ENCODE measurements around the gene ITGBL1. TPM values are rescaled to one million over a fixed set of nuclear protein-coding genes. Genes with fewer than 3 reads are reported as not detected.

ITGBL1 gene
- total RNA-seq, 2 experiments from 2014 or later = not detected

DNA sequence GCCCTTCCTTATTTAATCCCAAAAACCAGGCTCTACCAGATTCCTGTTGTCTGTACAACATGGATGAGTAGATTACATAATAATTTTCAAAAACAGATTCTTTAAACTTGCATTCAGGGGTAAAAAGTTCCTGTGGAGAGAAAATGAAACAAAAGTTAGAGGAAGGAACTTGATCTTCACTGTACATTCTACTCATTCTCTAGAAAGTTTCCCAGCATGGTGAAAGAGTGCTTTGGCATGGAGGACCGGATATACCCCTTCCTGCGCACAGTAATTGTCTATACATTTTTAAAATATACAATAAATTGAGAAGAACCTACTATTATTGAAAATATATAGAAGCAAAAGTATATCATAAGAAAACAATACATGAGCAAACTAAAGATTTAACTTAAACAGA is 274.2 kb downstream of the ITGBL1 start:
- no peaks in the 10 kb centered on the region for H3K79me2 ChIP-seq (ENCODE audit: insufficient read depth, low read depth, low read length)
- H4K20me1 ChIP-seq (ENCODE audit: insufficient read depth, low read length) = no peaks in the 10 kb centered on the region
- intact Hi-C loops (cut with micrococcal nuclease; ENCODE audit: unreplicated experiment) = no loop called here
- no peak overlapping the region for H2AFZ ChIP-seq (ENCODE audit: low read length)
- ChIA-PET CTCF (ENCODE audit: unreplicated experiment) (no interaction called here), POLR2A (no interaction called here)
- no peaks in the 10 kb centered on the region for H3K9me3 ChIP-seq (ENCODE audit: low read length)
- no peaks in the 10 kb centered on the region for H3K36me3 ChIP-seq (ENCODE audit: insufficient read depth, low read length)
- H3K4me1 ChIP-seq (ENCODE audit: insufficient read depth, low read length, poor library complexity, severe bottlenecking) = no peaks in the 10 kb centered on the region
- DNase-seq (ENCODE audit: low spot score) = no peak
- TF ChIP-seq, protein P1, sequence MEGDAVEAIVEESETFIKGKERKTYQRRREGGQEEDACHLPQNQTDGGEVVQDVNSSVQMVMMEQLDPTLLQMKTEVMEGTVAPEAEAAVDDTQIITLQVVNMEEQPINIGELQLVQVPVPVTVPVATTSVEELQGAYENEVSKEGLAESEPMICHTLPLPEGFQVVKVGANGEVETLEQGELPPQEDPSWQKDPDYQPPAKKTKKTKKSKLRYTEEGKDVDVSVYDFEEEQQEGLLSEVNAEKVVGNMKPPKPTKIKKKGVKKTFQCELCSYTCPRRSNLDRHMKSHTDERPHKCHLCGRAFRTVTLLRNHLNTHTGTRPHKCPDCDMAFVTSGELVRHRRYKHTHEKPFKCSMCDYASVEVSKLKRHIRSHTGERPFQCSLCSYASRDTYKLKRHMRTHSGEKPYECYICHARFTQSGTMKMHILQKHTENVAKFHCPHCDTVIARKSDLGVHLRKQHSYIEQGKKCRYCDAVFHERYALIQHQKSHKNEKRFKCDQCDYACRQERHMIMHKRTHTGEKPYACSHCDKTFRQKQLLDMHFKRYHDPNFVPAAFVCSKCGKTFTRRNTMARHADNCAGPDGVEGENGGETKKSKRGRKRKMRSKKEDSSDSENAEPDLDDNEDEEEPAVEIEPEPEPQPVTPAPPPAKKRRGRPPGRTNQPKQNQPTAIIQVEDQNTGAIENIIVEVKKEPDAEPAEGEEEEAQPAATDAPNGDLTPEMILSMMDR (conservative IDR thresholded peaks at IDR 0.05; ENCODE audit: low read length) = no peak
- no peak for TF ChIP-seq EZH2phosphoT487 (IDR thresholded peaks at IDR 0.05; ENCODE audit: borderline replicate concordance, low read depth, low read length)
- no peak overlapping the region for H3K4me3 ChIP-seq (ENCODE audit: low read depth, low read length, poor library complexity, severe bottlenecking)
- H3K9me2 ChIP-seq (ENCODE audit: insufficient read depth, low read length) = no peaks in the 10 kb centered on the region
- no peak overlapping the region for H3K4me2 ChIP-seq (ENCODE audit: low read length)
- no peak overlapping the region for H3K27ac ChIP-seq (ENCODE audit: low read depth, low read length, poor library complexity, severe bottlenecking)
- no TSS peak for BruUV-seq (replicated peaks)

DNA sequence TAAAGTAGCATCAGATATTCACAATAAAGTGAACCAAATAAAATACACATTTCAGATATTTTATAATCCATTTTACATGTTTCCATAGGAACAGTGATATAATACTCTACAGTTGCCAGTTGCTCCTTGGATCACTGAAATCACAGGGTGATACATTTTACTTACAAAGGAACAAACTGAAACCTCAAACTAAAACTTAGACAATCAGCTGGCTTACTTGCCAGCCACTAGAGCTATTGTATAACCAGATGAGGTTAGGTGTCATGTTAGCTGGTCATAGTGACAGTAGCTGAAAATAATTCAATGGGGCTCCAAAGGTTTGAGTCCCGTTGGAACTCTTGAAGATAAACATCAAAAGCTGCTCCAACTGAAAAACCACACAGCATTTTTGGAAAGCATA is 274.6 kb downstream of the ITGBL1 start:
- POLR2A ChIA-PET = no interaction called here
- Histone ChIP-seq H3K36me3 (ENCODE audit: insufficient read depth, low read length) (no peaks in the 10 kb centered on the region), H4K20me1 (ENCODE audit: insufficient read depth, low read length) (no peaks in the 10 kb centered on the region), H3K9me2 (ENCODE audit: insufficient read depth, low read length) (no peaks in the 10 kb centered on the region), H3K27ac (ENCODE audit: low read depth, low read length, poor library complexity, severe bottlenecking) (no peak overlapping the region), H3K4me2 (ENCODE audit: low read length) (no peak overlapping the region), H3K4me1 (ENCODE audit: insufficient read depth, low read length, poor library complexity, severe bottlenecking) (no peaks in the 10 kb centered on the region), H3K79me2 (ENCODE audit: insufficient read depth, low read depth, low read length) (no peaks in the 10 kb centered on the region), H2AFZ (ENCODE audit: low read length) (no peak overlapping the region), H3K9me3 (ENCODE audit: low read length) (no peaks in the 10 kb centered on the region), H3K4me3 (ENCODE audit: low read depth, low read length, poor library complexity, severe bottlenecking) (no peak overlapping the region)
- TF ChIP-seq, protein P1 (conservative IDR thresholded peaks at IDR 0.05; ENCODE audit: low read length) = no peak
- no peak for TF ChIP-seq EZH2phosphoT487 (IDR thresholded peaks at IDR 0.05; ENCODE audit: borderline replicate concordance, low read depth, low read length)
- no peak for DNase-seq (ENCODE audit: low spot score)
- CTCF ChIA-PET (ENCODE audit: unreplicated experiment) = no interaction called here
- BruUV-seq (replicated peaks) = no TSS peak
- intact Hi-C loops (cut with micrococcal nuclease; ENCODE audit: unreplicated experiment) = no loop called here

DNA sequence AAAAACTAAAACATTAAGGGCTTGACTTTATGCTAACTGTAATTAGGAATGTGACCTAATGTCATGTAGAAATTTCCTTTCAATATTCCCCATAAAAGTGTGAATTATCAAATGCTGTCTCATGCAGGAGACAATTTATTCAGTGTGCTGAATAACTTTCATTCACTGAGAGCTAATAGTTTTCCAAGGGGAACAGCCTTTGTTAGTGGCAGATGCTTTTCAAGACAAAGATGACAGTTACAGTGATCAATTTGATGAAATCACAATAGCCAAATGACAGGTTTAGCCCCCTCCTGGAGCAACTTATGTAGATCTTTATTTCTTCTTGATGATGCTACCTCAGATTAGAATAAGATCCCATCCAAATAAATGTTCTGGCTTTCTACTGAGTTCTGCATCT is 275.5 kb downstream of the ITGBL1 start:
- intact Hi-C loops (cut with micrococcal nuclease; ENCODE audit: unreplicated experiment) = no loop called here
- Histone ChIP-seq H3K36me3 (ENCODE audit: insufficient read depth, low read length) (no peaks in the 10 kb centered on the region), H3K4me3 (ENCODE audit: low read depth, low read length, poor library complexity, severe bottlenecking) (no peak overlapping the region), H3K79me2 (ENCODE audit: insufficient read depth, low read depth, low read length) (no peaks in the 10 kb centered on the region), H3K9me2 (ENCODE audit: insufficient read depth, low read length) (no peaks in the 10 kb centered on the region), H3K4me1 (ENCODE audit: insufficient read depth, low read length, poor library complexity, severe bottlenecking) (no peaks in the 10 kb centered on the region), H4K20me1 (ENCODE audit: insufficient read depth, low read length) (no peaks in the 10 kb centered on the region), H3K4me2 (ENCODE audit: low read length) (no peak overlapping the region), H3K9me3 (ENCODE audit: low read length) (no peaks in the 10 kb centered on the region), H2AFZ (ENCODE audit: low read length) (no peak overlapping the region), H3K27ac (ENCODE audit: low read depth, low read length, poor library complexity, severe bottlenecking) (no peak overlapping the region)
- TF ChIP-seq EZH2phosphoT487 (IDR thresholded peaks at IDR 0.05; ENCODE audit: borderline replicate concordance, low read depth, low read length) = no peak
- TF ChIP-seq, protein P1 (conservative IDR thresholded peaks at IDR 0.05; ENCODE audit: low read length) = no peak
- no TSS peak for BruUV-seq (replicated peaks)
- DNase-seq (ENCODE audit: low spot score) = no peak
- ChIA-PET POLR2A (interaction anchor here (0.6 kb wide), 1 partner anchor 582 kb away, joined by 3 read pairs; no protein-coding TSS in a partner anchor), CTCF (ENCODE audit: unreplicated experiment) (no interaction called here)
